ENCODE measurements around the gene CARMIL3. TPM values are rescaled to one million over a fixed set of nuclear protein-coding genes. Genes with fewer than 3 reads are reported as not detected.

Gene CARMIL3
- total RNA-seq, 2 experiments from 2014 or later = 3.7 to 4.2 TPM

DNA sequence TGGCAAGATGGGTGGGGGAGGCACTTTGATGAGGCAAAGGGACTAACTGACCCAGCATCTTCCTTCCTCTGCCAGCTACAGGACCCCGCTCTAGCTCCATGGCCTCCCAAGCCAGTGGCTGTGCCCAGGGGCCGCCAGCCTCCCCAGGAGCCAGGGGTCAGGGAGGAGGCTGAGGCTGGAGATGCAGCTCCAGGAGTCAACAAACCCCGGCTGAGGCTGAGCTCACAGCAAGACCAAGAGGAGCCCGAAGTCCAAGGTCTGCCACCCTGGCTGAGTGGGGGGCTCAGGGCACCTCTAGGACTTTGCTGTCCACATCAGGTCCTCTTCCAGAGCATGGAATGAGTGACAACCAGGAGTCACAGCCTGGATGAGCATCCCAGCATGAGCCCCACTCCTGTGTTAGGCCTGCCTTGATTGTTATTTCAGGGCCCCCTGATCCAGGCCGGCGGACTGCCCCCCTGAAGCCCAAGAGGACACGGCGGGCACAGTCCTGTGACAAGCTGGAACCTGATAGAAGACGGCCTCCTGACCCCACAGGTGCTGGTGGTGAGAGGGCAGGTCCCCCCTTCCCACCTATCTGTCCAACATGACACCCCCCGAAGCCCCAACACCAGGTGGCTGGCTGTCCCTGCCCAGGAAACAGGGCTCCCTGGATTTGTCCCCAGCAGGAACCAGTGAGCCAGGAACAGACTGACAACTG lies 17.1 kb downstream of the CARMIL3 start:
- no peaks in the 10 kb centered on the region for H3K36me3 Mint-ChIP-seq (ENCODE audit: low read depth)
- H3K9me3 Mint-ChIP-seq = no peaks in the 10 kb centered on the region
- ChIA-PET CTCF (interaction anchor here (1.2 kb wide), 1 partner anchor 11 kb away, joined by 4 read pairs; no protein-coding TSS in a partner anchor), POLR2A (interaction anchor here (0.9 to 1.8 kb wide), 4 partner anchors 9 to 92 kb away, joined by 3 to 7 read pairs (median 5); partner anchors contain the start of gene IRF9)
- H3K4me1 Mint-ChIP-seq = no peaks in the 10 kb centered on the region
- DNase-seq = no peak
- peaks cover 14% of the 10 kb centered on the region for H3K27me3 Mint-ChIP-seq
- no peak overlapping the region for H3K4me3 Mint-ChIP-seq
- no peak overlapping the region for H3K27ac Mint-ChIP-seq

DNA sequence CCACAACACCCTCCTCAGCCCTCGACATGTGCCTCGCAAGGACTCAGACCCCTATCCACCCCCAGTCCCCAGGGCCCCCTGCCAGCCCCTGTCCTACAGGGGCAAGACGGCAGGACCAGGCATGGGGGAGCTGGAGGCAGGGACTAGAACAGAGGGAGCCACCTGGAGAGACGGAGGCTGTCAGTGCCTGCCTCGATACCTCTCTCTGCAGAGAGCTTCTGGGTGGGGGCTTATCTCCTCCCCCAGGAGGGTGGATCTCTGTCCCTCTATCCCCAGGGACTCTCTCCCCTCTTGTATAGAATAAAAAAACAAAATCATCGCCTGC lies 17.6 kb downstream of the CARMIL3 start:
- Mint-ChIP-seq H3K4me3 (no peak overlapping the region), H3K9me3 (no peaks in the 10 kb centered on the region), H3K4me1 (no peaks in the 10 kb centered on the region), H3K27me3 (peaks cover 14% of the 10 kb centered on the region), H3K36me3 (ENCODE audit: low read depth) (no peaks in the 10 kb centered on the region), H3K27ac (no peak overlapping the region)
- no peak for DNase-seq
- POLR2A ChIA-PET = interaction anchor here (0.6 to 1.8 kb wide), 3 partner anchors 11 to 1074 kb away, joined by 3 to 6 read pairs (median 4); partner anchors contain the start of gene IRF9
- CTCF ChIA-PET = interaction anchor here (0.8 to 1.2 kb wide), 2 partner anchors 11 to 39 kb away, joined by 4 to 5 read pairs; no protein-coding TSS in a partner anchor

DNA sequence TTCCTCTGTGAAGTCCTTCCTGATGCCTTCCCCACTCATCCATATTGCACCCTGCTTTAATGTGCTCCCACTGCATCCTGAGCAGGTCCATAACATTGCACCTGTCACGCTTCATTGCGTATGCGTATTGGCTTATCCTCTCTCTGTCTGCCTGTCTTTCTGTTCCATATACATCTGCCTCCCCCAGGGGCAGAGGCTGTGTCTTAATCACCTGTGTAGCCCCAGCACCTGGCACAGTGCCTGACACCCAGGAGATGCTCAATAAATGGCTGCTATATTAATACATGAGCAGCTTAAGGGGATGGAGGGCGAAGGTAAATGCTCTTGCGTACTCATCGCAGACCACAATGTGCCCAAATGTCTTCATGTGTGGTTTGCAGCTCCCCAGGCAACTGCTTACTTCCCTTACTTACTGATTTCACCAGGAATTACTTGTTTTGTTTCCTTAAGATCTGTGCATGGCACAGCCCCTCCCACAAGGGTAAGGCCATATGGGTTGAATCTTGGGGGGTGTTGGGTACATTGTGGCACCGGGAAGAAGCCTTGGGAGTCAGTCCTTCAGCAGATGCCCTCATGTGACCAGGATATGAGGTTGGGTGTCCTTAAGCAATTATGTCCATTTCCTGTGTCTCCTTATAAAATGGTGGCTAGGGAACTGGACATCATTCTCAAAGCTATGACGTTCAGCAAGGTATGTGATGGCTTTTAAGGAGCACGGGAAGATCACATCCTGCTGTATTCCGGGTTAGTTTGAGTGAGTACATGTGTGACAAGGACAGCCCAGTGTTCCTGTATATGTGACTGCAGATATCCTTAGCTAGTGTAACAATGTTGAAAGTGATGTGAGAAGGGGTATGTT lies 18.7 kb downstream of the CARMIL3 start:
- H3K4me1 Mint-ChIP-seq = peaks cover 5% of the 10 kb centered on the region
- no peak overlapping the region for H3K4me3 Mint-ChIP-seq
- no peak for DNase-seq
- no peaks in the 10 kb centered on the region for H3K9me3 Mint-ChIP-seq
- POLR2A ChIA-PET = interaction anchor here (0.9 to 1.7 kb wide), 2 partner anchors 10 kb away, joined by 3 to 6 read pairs; no protein-coding TSS in a partner anchor
- CTCF ChIA-PET = interaction anchor here (0.8 to 1.2 kb wide), 3 partner anchors 10 to 38 kb away, joined by 3 to 5 read pairs (median 4); no protein-coding TSS in a partner anchor
- no peaks in the 10 kb centered on the region for H3K36me3 Mint-ChIP-seq (ENCODE audit: low read depth)
- peaks cover 14% of the 10 kb centered on the region for H3K27me3 Mint-ChIP-seq
- no peak overlapping the region for H3K27ac Mint-ChIP-seq

DNA sequence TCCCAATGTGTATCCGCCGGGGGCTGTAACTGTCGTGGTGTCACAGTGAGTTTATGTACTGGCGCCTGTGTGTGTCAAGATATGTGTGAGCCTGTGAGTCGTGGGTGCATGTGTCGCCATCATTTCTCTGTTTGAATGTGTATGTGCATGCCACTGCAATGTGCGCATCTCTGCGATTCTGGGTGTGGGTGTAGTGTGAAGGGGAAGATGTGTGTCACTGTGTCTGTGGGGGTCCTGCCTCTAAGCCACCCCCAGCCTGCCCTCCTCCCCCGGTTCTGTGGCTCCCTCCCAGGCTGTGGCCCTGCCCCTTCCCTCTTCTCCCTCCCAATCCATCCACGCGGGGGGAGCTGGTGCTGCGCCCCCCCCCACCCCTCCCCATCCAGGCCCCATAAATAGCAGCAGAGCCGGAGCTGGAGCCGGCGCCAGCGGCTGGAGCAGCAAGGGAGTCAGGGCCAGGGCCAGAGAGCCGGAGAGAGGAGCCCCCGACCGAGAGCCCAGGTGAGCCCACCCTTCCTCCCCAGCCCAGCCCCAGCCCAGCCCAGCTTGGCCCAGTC lies 19.4 kb downstream of the CARMIL3 start, which contains the start of gene CPNE6:
CPNE6 (plus strand) TSS at position 419 of the 554 bp plus-strand sequence. CDS start 1,375 bp downstream, outside the sequence.
- H3K9me3 Mint-ChIP-seq = no peaks in the 10 kb centered on the region
- ChIA-PET CTCF (interaction anchor here (1.1 kb wide), 1 partner anchor 9 kb away, joined by 3 read pairs; no protein-coding TSS in a partner anchor), POLR2A (interaction anchor here (0.6 to 0.9 kb wide), 2 partner anchors 9 to 69 kb away, joined by 3 read pairs; no protein-coding TSS in a partner anchor)
- H3K27ac Mint-ChIP-seq = no peak within 1 kb of the TSS
- peaks cover 11% of the 10 kb centered on the region for H3K4me1 Mint-ChIP-seq
- H3K27me3 Mint-ChIP-seq = peaks cover 14% of the 10 kb centered on the region
- H3K4me3 Mint-ChIP-seq = no peak within 1 kb of the TSS
- DNase-seq = no peak
- H3K36me3 Mint-ChIP-seq (ENCODE audit: low read depth) = no peaks in the 10 kb centered on the region

DNA sequence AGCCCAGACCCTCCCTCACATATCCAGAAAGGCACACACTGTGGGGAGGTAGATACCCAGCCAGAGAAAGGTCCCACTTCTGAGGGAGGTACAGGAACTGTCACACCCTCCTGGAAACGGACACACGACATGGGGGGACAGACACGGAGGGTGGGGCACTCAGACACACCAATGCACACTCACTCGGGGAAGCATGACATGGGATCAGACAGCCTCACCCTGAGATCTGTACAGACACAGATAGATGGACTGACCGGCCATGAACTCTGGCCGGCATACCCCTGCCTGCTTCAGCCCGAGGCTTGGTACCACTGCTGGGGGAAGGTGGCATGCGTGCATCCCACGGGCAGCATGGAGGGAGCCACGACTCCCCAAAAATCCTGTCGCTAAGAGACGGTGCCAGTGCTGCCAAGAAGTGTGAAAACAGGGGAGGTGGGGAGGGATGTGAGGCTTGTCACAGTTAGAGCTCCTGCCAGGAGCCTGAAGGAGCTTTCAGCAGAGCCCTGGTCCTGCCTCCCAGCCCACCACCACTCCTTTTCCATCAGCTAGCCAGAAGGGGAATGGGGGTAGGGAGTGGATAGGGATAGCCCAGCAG lies 20.1 kb downstream of the CARMIL3 start:
- H3K36me3 Mint-ChIP-seq (ENCODE audit: low read depth) = no peaks in the 10 kb centered on the region
- ChIA-PET POLR2A (interaction anchor here (0.6 to 0.9 kb wide), 2 partner anchors 9 to 68 kb away, joined by 3 read pairs; no protein-coding TSS in a partner anchor), CTCF (no interaction called here)
- no peak overlapping the region for H3K27ac Mint-ChIP-seq
- DNase-seq = no peak
- no peaks in the 10 kb centered on the region for H3K9me3 Mint-ChIP-seq
- H3K4me3 Mint-ChIP-seq = no peak overlapping the region
- peaks cover 17% of the 10 kb centered on the region for H3K4me1 Mint-ChIP-seq
- peaks cover 14% of the 10 kb centered on the region for H3K27me3 Mint-ChIP-seq

DNA sequence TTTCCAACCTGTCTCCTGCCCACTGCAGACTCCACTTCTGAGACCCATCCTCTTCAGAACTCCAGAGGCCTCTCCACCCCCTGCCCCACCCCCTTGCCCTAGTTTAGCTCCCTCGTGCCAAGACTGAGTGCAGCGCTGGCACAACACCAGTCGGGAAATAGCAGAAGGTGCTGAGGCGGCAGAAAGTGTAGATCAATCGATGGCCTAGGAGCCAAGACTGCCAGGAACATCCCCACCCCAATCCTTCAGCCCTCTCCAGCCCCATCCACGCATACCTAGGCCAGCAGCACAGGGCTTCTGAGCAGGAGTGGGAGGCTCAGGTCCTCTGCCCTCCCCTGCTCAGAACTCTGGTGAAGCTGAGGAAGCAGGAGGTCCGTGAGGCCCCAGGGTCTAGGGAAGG lies 20.6 kb downstream of the CARMIL3 start:
- Mint-ChIP-seq H3K36me3 (ENCODE audit: low read depth) (no peaks in the 10 kb centered on the region), H3K4me1 (peaks cover 17% of the 10 kb centered on the region)
- POLR2A ChIA-PET = no interaction called here

DNA sequence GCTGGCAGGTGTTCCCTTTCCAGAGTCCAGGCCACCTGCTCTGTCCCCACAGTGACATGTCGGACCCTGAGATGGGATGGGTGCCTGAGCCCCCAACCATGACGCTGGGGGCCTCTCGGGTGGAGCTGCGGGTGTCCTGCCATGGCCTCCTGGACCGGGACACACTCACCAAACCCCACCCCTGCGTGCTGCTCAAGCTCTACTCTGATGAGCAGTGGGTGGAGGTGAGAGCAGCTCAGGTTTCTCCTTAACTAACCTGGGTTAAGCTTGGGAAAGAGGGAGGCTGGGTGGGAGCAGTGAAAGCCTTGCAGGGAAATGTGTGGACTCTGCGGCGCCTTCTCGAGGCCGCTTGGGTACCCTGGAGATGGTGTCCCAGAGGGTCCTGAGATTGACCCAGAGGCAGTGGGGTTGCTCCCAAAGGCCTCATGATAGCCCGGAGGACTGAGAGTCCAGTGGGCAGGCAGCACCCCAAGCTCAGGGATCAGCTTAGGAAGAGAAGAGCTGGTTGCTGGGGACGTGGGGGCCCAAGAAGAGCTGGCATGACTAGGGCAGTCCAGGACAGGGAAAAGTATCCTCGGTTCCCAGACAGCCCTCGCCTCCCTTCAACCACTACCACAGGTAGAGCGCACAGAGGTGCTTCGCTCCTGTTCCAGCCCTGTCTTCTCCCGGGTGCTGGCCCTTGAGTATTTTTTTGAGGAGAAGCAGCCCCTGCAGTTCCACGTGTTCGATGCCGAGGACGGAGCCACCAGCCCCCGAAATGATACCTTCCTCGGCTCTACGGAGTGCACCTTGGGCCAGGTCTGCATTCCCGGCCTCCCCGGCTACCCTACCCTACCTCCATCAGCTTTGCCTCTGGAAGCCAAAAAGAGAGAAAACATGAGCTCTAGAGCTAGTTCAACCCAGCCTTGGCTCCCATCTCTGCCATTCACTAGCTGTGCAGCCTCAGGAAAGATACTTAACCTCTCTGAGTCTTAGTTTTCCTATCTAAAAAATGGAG lies 21.4 kb downstream of the CARMIL3 start:
- H3K4me1 Mint-ChIP-seq = peaks cover 17% of the 10 kb centered on the region
- POLR2A ChIA-PET = interaction anchor here (1.2 kb wide), 1 partner anchor 21 kb away, joined by 3 read pairs; the partner anchor contains the start of gene PCK2

More for the DNA sequence above, 20.6 kb downstream of the CARMIL3 start:
- no peak overlapping the region for H3K4me3 Mint-ChIP-seq
- peaks cover 14% of the 10 kb centered on the region for H3K27me3 Mint-ChIP-seq
- H3K9me3 Mint-ChIP-seq = no peaks in the 10 kb centered on the region
- H3K27ac Mint-ChIP-seq = no peak overlapping the region
- DNase-seq = no peak
- CTCF ChIA-PET = no interaction called here

DNA sequence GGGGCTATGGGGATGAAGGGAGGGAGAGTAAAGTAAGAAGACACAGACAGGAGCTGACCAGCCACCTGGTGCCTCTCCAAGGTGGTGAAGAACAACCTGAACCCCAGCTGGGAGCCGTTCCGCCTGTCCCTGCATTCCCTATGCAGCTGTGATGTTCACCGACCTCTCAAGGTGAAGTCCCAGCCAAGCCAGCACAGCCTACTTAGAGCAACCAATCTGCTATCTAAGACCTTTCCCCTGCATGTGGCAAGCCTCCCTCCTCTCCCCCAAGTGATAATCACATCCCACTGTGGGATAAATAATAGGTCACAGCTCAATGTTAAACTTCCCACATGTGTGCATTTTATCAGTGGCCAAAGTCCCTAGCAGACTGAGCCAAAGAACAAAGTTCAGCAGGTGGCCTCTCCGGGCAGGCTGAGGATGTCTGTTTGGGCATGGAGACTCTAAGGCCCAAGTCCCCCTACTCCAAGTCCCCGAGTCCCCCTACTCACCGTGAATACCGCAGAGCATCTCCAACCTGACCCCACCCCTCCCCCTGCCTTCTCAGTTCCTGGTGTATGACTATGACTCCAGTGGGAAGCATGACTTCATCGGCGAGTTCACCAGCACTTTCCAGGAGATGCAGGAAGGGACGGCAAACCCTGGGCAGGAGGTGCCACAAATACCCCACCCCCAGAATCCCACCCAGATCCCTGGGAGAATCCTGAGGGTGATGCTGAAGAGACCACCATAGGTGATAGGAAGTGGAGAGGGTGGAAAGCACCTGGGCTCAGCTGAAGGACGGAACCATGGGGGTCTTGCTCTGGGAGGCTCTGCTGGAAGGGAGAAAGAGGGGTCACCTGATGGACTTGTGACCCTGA lies 23.0 kb downstream of the CARMIL3 start:
- Mint-ChIP-seq H3K4me3 (no peak overlapping the region), H3K27ac (no peak overlapping the region), H3K4me1 (peaks cover 22% of the 10 kb centered on the region), H3K36me3 (ENCODE audit: low read depth) (no peaks in the 10 kb centered on the region), H3K27me3 (peaks cover 10% of the 10 kb centered on the region), H3K9me3 (no peaks in the 10 kb centered on the region)
- ChIA-PET CTCF (interaction anchor here (0.5 to 4.6 kb wide), 9 partner anchors 10 to 34 kb away, joined by 3 to 21 read pairs (median 3); no protein-coding TSS in a partner anchor), POLR2A (interaction anchor here (0.7 to 3.0 kb wide), 6 partner anchors 14 to 139 kb away, joined by 3 to 9 read pairs (median 5); partner anchors contain the start of genes DCAF11, IRF9 and NRL)
- DNase-seq = no peak

More for the DNA sequence above, 21.4 kb downstream of the CARMIL3 start:
- H3K36me3 Mint-ChIP-seq (ENCODE audit: low read depth) = no peaks in the 10 kb centered on the region
- no peak for DNase-seq
- no peak overlapping the region for H3K4me3 Mint-ChIP-seq
- H3K27ac Mint-ChIP-seq = no peak overlapping the region
- CTCF ChIA-PET = interaction anchor here (1.8 to 4.6 kb wide), 2 partner anchors 15 to 17 kb away, joined by 9 to 21 read pairs; no protein-coding TSS in a partner anchor
- H3K9me3 Mint-ChIP-seq = no peaks in the 10 kb centered on the region
- peaks cover 14% of the 10 kb centered on the region for H3K27me3 Mint-ChIP-seq

DNA sequence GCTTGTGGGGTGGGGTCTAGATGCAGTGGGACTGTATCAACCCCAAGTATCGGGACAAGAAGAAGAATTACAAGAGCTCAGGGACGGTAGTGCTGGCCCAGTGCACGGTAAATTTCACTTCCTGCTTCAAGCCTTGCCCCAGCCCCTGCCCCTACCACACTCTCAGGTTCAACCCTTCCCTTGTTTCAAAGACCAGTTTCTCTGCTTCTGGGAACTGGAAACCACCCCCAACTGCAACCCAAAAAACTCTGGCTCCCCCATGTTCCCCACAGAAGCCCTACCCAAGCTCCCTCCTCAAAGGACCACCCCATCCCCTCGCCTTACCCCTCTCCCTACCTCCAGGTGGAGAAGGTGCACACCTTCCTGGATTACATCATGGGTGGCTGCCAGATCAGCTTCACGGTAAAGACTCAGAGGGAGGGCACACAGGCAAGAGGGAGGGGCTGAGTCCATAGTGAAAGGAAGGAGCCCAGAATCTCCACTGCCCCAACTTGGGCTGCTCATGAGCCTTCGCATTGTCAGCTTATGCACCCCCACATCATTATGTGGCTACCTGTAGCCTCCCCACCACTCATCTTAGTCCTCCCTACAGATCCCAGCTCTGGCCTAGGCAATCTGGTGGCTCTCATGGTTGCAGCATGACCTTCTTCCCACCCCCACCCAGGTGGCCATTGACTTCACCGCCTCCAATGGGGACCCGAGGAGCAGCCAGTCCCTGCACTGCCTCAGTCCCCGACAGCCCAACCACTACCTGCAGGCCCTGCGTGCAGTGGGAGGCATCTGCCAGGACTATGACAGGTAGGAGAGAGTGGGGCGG lies 23.9 kb downstream of the CARMIL3 start:
- H3K4me1 Mint-ChIP-seq = peaks cover 30% of the 10 kb centered on the region
- H3K27ac Mint-ChIP-seq = no peak overlapping the region
- no peak overlapping the region for H3K4me3 Mint-ChIP-seq
- no peak for DNase-seq
- no peaks in the 10 kb centered on the region for H3K36me3 Mint-ChIP-seq (ENCODE audit: low read depth)
- ChIA-PET CTCF (interaction anchor here (0.7 to 4.6 kb wide), 6 partner anchors 10 to 33 kb away, joined by 3 to 21 read pairs (median 4); no protein-coding TSS in a partner anchor), POLR2A (interaction anchor here (0.7 to 3.0 kb wide), 6 partner anchors 15 to 138 kb away, joined by 3 to 9 read pairs (median 5); partner anchors contain the start of genes DCAF11, IRF9 and NRL)
- peaks cover 3% of the 10 kb centered on the region for H3K27me3 Mint-ChIP-seq
- no peaks in the 10 kb centered on the region for H3K9me3 Mint-ChIP-seq

DNA sequence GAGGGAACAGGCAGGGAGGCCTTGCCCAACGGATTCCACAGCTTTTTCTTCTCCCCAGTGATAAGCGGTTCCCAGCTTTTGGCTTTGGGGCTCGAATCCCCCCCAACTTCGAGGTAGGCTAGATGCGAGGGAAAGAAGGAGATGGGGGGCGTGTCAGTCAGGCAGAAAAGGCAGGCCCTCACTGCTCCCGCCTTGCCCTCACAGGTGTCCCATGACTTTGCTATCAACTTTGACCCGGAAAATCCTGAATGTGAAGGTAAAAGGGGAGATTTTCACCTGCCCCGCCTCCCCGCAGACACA lies 24.4 kb downstream of the CARMIL3 start:
- H3K27ac Mint-ChIP-seq = no peak overlapping the region
- ChIA-PET CTCF (interaction anchor here (1.0 to 4.6 kb wide), 2 partner anchors 14 to 18 kb away, joined by 11 to 21 read pairs; no protein-coding TSS in a partner anchor), POLR2A (interaction anchor here (1.2 to 3.0 kb wide), 3 partner anchors 15 to 38 kb away, joined by 3 to 9 read pairs (median 7); partner anchors contain the start of genes DCAF11 and NRL)
- H3K9me3 Mint-ChIP-seq = no peaks in the 10 kb centered on the region
- H3K27me3 Mint-ChIP-seq = no peaks in the 10 kb centered on the region
- no peaks in the 10 kb centered on the region for H3K36me3 Mint-ChIP-seq (ENCODE audit: low read depth)
- DNase-seq = no peak
- no peak overlapping the region for H3K4me3 Mint-ChIP-seq
- peaks cover 34% of the 10 kb centered on the region for H3K4me1 Mint-ChIP-seq
